Airway epithelial cell (primary cell): ENCODE data around the gene FRAS1. TPM values are rescaled to one million over a fixed set of nuclear protein-coding genes. Genes with fewer than 3 reads are reported as not detected.

Experiments
- total RNA-seq: library from RNA; depleted of rRNA; stranded (reverse); fragments of >200 nt; gene quantifications from 2 replicates; pipeline ENCODE4 v1.2.3, GENCODE V29; 2015

FRAS1 gene
- 4.5 and 8.8 TPM in 2 replicates for total RNA-seq

GRCh38 chr4:78057135-78057599 is at the start of gene FRAS1:
FRAS1 (plus strand) TSS chr4:78057323; CDS start chr4:78058010, 687 bp downstream.

GRCh38 chr4:78551420-78552351 is 494.6 kb downstream of the FRAS1 start, which contains the start of gene ANXA3:
ANXA3 (plus strand) TSS chr4:78551770; CDS start chr4:78554474, 2,704 bp downstream.

Other genes with a start within 250 kb of the FRAS1 start
- gene CNOT6L, start 238.0 kb upstream of the FRAS1 start, total RNA-seq: 11.8 and 12.5 TPM in 2 replicates
- 33.9 and 41.9 TPM in 2 replicates for gene MRPL1, start 194.5 kb upstream of the FRAS1 start, total RNA-seq